SK-N-SH (cell line): ENCODE data around the gene KLHL35.

Source experiments
- EZH2phosphoT487 ChIP-seq: fragments of 200-600 bp; sonication (generic); IDR thresholded peaks from 2 replicates; pipeline ENCODE4 v1.6.1; 2017; ENCODE audit warnings: low read depth, mixed run types, mild to moderate bottlenecking, antibody characterized with exemption, moderate library complexity, borderline replicate concordance
- TAF1 ChIP-seq: IDR thresholded peaks from 2 replicates; pipeline ENCODE4 v1.6.1; 2012; ENCODE audit warnings: low read depth, mild to moderate bottlenecking, low read length, moderate library complexity, borderline replicate concordance
- TF ChIP-seq, protein P1 (sequence below): fragments of 200-600 bp; sonication (generic); IDR thresholded peaks from 2 replicates; pipeline ENCODE4 v1.6.1; 2017; ENCODE audit warnings: antibody characterized with exemption, mild to moderate bottlenecking, moderate library complexity
- TF ChIP-seq, protein P2 (sequence below): fragments of 150-350 bp; IDR thresholded peaks from 2 replicates; pipeline ENCODE4 v1.6.1; 2016; ENCODE audit warnings: mild to moderate bottlenecking, low read depth, low read length
- TF ChIP-seq, protein P3 (sequence below): IDR thresholded peaks from 2 replicates; pipeline ENCODE4; 2012

DNA sequence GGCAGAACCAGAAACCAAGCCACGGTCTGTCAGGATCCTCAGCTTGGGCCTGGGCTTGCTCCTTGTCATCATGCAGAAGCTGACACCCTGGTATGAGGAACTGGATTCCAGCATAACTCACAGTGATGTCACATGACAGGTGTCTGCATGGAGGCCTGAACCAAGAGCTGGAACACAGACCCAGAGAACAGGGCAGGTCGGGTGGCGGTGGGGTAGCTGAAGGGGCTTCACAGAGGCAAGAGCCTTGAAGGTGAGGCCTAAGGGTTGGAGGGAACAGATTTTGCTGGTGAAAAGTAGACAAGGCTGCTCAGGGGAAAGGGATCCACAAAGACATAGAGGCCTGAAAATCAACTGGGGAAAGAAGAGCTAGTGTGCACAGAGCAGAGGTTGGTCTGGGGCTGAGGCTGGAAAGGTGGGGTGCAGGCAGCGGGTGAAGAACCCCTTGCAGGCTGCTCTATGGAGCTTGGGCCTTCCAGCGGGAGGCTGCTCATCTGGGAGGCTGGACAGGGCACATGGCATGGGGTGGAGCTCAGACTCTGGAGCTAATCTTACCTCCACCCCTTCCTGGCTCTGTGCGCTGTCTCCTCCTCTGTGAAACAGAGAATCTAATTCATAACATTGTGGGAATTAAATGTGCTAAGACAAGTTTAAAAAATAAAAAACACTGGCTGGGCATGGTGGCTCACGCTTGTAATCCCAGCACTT lies 52.1 kb downstream of the KLHL35 start:
- TF ChIP-seq TAF1 (no peak), EZH2phosphoT487 (no peak)
- TF ChIP-seq, protein P1, sequence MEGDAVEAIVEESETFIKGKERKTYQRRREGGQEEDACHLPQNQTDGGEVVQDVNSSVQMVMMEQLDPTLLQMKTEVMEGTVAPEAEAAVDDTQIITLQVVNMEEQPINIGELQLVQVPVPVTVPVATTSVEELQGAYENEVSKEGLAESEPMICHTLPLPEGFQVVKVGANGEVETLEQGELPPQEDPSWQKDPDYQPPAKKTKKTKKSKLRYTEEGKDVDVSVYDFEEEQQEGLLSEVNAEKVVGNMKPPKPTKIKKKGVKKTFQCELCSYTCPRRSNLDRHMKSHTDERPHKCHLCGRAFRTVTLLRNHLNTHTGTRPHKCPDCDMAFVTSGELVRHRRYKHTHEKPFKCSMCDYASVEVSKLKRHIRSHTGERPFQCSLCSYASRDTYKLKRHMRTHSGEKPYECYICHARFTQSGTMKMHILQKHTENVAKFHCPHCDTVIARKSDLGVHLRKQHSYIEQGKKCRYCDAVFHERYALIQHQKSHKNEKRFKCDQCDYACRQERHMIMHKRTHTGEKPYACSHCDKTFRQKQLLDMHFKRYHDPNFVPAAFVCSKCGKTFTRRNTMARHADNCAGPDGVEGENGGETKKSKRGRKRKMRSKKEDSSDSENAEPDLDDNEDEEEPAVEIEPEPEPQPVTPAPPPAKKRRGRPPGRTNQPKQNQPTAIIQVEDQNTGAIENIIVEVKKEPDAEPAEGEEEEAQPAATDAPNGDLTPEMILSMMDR, result no peak
- TF ChIP-seq, protein P2, sequence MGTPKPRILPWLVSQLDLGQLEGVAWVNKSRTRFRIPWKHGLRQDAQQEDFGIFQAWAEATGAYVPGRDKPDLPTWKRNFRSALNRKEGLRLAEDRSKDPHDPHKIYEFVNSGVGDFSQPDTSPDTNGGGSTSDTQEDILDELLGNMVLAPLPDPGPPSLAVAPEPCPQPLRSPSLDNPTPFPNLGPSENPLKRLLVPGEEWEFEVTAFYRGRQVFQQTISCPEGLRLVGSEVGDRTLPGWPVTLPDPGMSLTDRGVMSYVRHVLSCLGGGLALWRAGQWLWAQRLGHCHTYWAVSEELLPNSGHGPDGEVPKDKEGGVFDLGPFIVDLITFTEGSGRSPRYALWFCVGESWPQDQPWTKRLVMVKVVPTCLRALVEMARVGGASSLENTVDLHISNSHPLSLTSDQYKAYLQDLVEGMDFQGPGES, result no peak
- TF ChIP-seq, protein P3, sequence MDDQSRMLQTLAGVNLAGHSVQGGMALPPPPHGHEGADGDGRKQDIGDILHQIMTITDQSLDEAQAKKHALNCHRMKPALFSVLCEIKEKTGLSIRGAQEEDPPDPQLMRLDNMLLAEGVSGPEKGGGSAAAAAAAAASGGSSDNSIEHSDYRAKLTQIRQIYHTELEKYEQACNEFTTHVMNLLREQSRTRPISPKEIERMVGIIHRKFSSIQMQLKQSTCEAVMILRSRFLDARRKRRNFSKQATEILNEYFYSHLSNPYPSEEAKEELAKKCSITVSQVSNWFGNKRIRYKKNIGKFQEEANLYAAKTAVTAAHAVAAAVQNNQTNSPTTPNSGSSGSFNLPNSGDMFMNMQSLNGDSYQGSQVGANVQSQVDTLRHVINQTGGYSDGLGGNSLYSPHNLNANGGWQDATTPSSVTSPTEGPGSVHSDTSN, result no peak; the same call in 1 of the 2 replicates
